Left colon (tissue), 2 donors: ENCODE results near the gene CRMP1. TPM values are rescaled to one million over a fixed set of nuclear protein-coding genes. Genes with fewer than 3 reads are reported as not detected.

Experiments used
- ATAC-seq: fragments of 200-7000 bp; cut with Tn5 transposase; one replicate; pipeline ENCODE4 v1.9.1; 2020; ENCODE audit warnings: mild to moderate bottlenecking, moderate library complexity
- DNase-seq, 2 donors: peaks; one replicate each; pipeline ENCODE4 v3.0.0-alpha.2; 2020
- intact Hi-C, 2 donors: fragments of 100-400 bp; cut with DNase I in 1 of 2; cut with micrococcal nuclease in 1 of 2; formaldehyde crosslinking; loops; one replicate each; pipeline versions ENCODE4 v1.11.2 to v1.14.0; 2022; cut with DNase I, micrococcal nuclease
- total RNA-seq, 2 donors: library from RNA; stranded (reverse); fragmentation: NEBNext Ultra II Directional; extraction: Animal tissue kit (Norgen Biotek cat#: 25700); gene quantifications; one replicate each; pipeline ENCODE4 v1.2.1, GENCODE V29; 2021
- donor health status: DM: no; HTN: no; CAD: no.
- donor health status: DM: yes; HTN: yes; CAD: no.

The CRMP1 gene
- total RNA-seq, 2 donors from 2014 or later: 0.37 to 1.2 TPM

- intact Hi-C loops: no loop called here
- no peak for DNase-seq
- ATAC-seq: no peak
Measured at GRCh38 chr4:5810151-5810550, 82.7 kb downstream of the CRMP1 start.

- no peak for ATAC-seq
- peak in 1 of 2 donors; percentile 1 for DNase-seq
- intact Hi-C loops: no loop called here
Measured at GRCh38 chr4:5809216-5809776, 83.6 kb downstream of the CRMP1 start.

DNA sequence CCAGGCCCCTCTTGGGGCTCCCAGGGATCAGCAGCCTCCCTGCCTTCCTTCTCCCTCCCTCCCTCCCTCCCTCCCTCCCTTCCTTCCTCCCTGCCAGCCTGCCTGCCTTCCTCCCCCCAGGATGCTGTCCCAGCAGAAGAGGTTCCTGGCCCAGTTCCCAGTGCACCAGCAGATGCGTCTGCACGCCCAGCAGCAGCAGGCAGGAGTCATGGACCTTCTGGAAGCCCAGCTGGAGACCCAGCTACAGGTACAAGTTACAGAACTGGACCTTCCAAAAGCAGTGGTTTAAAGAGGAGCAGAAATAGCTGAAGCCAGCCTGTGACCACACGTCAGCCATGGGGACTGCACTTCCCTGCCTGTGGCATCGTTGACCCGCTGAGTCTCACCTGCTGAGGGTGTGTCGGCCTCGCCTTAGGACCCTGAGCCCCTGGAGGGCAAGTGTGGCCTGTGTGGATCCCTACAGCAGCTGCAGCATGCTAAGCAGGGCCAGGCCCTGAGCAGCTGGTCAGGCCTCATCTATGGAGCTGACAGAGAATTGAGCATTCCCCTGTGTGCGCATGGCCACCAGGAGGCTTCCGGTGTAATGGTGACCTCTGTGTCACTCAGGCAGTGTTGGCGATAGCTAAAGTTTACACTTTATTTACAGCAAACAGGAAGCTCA lies 84.7 kb downstream of the CRMP1 start:
- no peak for ATAC-seq
- peak in 1 of 2 donors; percentile 29 for DNase-seq
- intact Hi-C loops: no loop called here

GRCh38 chr4:5805270-5805669 lies 87.6 kb downstream of the CRMP1 start:
- intact Hi-C loops: no loop called here
- DNase-seq: peak in 1 of 2 donors; percentile 2
- no peak for ATAC-seq

- no peak for DNase-seq
- ATAC-seq: no peak
- intact Hi-C loops: no loop called here
Measured at GRCh38 chr4:5804656-5805055, 88.2 kb downstream of the CRMP1 start.

GRCh38 chr4:5802565-5802964 lies 90.3 kb downstream of the CRMP1 start:
- DNase-seq (peak in 1 of 2 donors; percentile 13), ATAC-seq (no peak)
- intact Hi-C loops: no loop called here

DNA sequence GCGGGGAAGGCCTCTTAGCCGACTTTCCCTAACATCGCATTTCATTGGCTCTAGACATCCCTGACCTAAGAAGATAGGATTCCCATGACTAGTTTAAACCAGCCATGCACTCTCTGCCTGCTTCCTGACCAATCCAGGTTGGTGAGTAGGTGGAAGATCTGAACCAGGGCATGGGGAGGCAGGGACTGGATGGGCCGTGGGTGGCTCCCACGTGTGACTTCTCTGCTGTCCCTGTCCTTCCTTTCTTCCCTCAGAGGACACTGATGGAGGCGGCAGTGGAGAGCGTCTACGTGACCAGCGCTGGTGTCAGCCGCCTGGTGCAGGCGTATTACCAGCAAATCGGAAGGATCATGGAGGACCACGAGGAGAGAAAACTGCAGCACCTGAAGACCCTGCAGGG lies 91.2 kb downstream of the CRMP1 start:
- intact Hi-C loops: no loop called here
- ATAC-seq: no peak
- DNase-seq: peak in 1 of 2 donors; percentile 9

DNA sequence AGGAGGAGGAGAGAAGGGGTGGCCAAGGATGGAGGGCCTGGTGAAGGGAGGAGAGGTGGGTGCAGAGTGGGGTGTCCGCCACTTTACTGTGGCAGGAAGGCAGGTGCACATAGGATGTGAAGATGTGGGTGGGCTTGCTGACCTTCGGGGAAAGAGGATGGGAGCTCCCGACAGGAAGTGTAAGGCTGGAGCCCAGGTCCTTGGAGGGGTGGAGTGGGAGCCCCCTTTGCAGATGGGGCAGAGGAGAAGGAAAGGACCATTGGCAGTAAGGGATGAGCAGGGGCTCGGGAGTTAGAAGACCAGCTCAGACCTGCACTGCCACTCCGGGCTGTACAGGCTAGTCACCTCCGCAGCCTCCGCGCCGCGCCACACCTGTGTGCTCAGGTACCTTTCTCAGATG lies 92.4 kb downstream of the CRMP1 start:
- DNase-seq: no peak
- intact Hi-C loops: no loop called here

DNA sequence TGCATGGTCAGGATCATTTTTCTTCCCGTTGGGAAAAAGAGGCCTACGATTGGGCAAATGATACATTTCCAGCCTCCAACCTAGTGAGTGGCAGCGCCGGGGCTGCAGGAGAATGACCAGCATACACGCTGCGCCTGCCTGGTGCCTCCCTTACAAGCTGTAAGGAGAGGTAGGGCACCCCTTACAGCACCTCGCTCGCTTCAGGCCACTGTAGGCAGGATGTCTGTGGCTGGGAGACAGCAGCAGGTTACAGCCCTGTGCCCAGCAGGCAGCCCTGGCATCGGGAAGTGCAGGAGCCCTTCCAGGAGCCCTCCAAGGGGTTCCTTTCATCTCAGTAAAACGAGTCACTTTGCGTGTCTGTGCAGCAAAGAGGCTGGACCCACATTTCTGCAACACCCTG lies 93.5 kb downstream of the CRMP1 start:
- intact Hi-C loops: no loop called here
- no peak for ATAC-seq
- no peak for DNase-seq

More for the DNA sequence above, 92.4 kb downstream of the CRMP1 start:
- no peak for ATAC-seq

GRCh38 chr4:5798946-5799345 lies 93.9 kb downstream of the CRMP1 start:
- intact Hi-C loops: no loop called here

DNA sequence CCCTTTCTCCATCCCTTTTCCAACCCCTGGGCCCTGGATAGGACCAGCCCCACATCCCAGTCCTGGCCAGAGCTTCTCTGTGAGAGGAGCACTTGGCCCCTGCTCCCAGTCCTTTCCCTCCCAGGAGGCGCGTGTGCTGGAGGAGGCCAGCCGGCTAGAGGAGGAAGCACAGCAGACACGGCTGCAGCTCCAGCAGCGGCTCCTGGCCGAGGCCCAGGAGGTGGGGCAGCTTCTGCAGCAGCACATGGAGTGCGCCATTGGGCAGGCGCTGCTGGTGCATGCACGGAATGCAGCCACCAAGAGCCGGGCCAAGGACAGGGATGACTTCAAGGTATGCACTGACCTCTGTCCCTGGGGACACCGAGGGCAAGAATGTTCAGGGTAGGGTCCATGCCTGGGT lies 94.4 kb downstream of the CRMP1 start:
- intact Hi-C loops: no loop called here
- ATAC-seq (no peak), DNase-seq (no peak)

More at GRCh38 chr4:5798946-5799345, 93.9 kb downstream of the CRMP1 start:
- no peak for ATAC-seq
- no peak for DNase-seq

- no peak for DNase-seq
- intact Hi-C loops: no loop called here
- ATAC-seq: no peak
Measured at GRCh38 chr4:5797866-5798265, 95.0 kb downstream of the CRMP1 start.

GRCh38 chr4:5796976-5797375 lies 95.9 kb downstream of the CRMP1 start:
- intact Hi-C loops: no loop called here
- ATAC-seq: no peak
- DNase-seq: peak in 1 of 2 donors; percentile 19

- ATAC-seq: no peak
- DNase-seq: no peak
- intact Hi-C loops: no loop called here
Measured at GRCh38 chr4:5795580-5795979, 97.3 kb downstream of the CRMP1 start.

DNA sequence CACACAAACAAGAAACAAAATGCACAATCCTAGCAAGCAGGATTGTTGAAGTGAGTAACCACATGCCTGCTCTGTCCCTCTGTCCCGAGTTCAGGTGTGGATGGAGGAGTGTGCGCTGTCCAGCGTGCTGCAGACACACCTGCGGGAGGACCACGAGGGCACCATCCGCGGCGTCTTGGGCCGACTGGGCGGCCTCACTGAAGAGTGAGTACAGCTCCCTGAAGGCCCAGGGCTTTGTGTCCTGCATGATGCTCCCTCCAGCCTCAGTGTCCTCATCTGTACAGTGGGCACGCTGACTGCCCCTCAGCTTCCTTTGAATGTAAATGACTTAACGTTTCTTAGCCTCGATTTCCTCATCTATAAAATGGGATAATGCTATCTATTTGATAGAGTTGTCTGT lies 99.4 kb downstream of the CRMP1 start:
- ATAC-seq (no peak), DNase-seq (no peak)
- intact Hi-C loops: no loop called here

DNA sequence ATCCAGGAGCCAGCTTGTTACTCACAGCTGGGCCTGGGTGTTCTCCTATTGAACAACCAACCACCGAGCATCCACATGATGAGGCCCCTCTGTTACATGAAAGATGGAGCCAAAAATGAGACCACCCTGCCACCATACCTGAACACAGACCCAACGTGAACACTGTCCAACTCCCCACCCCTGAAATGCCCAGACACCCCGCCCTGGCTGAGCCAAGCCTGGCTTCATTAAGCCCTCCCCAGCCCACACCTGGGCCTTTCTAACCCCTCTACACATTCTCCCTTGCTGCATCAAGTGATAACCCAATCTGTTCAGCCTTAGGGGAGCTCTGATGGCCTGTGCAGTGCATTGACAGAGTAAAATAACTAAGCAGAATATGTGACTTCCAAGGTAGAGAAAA lies 101.2 kb downstream of the CRMP1 start:
- intact Hi-C loops: no loop called here
- DNase-seq (peak in 1 of 2 donors; percentile 5), ATAC-seq (no peak)

DNA sequence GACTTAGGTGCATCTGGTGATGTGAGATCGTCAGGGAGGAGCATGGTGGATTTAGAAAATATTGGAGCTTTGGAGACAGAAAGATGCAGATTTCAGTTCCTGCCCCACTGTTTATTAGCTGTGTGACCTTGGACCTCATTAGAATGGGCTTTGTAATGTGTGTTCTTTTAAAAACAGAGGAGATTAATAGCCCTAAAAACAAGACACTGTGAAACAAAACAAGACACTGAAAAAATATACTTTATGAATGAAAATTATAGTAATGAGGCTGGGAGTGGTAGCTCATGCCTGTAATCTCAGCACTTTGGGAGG lies 102.4 kb downstream of the CRMP1 start:
- DNase-seq: no peak
- intact Hi-C loops: no loop called here
- ATAC-seq: no peak

DNA sequence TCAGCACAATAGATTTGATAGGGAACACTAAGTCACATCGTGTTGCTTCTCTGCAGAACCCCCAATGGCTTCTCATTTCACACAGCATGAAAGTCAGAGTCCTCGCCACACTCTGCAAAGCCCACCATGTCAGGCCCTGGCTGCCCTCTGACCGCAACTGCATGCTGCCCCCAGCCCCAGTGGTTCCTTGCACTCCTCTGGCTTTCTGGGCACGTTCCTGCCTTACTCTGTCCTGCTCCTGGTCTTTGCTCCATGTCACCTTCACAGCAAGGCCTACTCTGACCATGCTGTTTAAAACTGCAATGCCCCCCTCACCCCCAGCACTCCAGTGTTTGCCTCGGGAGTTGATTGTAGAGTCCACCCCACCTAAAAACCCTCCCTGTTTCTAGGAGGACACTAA lies 103.7 kb downstream of the CRMP1 start:
- no peak for DNase-seq
- no peak for ATAC-seq
- intact Hi-C loops: no loop called here

- DNase-seq: no peak
- no peak for ATAC-seq
- intact Hi-C loops: no loop called here
Measured at GRCh38 chr4:5788144-5788543, 104.7 kb downstream of the CRMP1 start.

DNA sequence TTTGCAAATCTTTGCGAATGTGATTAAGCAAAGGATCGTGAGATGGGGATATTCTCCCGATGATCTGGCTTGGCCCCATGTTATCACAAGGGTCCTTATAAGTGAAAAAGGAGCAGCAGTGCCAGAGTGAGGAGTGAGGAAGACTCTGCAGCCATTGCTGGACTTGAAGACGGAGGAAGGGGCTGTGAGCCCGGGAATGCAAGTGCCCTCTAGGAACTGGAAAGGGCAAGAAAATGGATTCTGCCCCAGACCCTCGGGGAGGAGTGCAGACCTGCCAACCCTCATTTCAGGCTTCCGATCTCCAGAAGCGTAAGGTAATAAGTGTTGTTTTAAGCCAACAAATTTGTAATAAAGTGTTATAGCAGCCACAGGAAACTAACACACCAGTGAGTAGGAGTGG lies 105.6 kb downstream of the CRMP1 start:
- intact Hi-C loops: no loop called here
- DNase-seq (no peak), ATAC-seq (no peak)
